Esophagus squamous epithelium (tissue), 4 donors: ENCODE data around the gene GLYATL1B.
"Not testable (repeated sequence)": the region's sequence is repeated elsewhere in the genome, so short reads cannot be mapped to it uniquely, and the experiment has no call there.

Experiments used
- POLR2A ChIP-seq, 4 donors: fragments of 450-650 bp; IDR thresholded peaks; one replicate each; pipeline ENCODE4 v1.6.1; 2017; ENCODE audit warnings: antibody characterized with exemption in 4 of 4, mild to moderate bottlenecking in 4 of 4, moderate library complexity in 3 of 4
- TF ChIP-seq, protein P1 (sequence below), 6 experiments: fragments of 450-650 bp in 4 of 6; fragments of 200-600 bp in 2 of 6; sonication (generic) in 2 of 6; IDR thresholded peaks; one replicate each; pipeline ENCODE4 v1.5.1; 2016 to 2019; ENCODE audit warnings: antibody characterized with exemption in 6 of 6, mild to moderate bottlenecking in 4 of 6, moderate library complexity in 4 of 6

DNA sequence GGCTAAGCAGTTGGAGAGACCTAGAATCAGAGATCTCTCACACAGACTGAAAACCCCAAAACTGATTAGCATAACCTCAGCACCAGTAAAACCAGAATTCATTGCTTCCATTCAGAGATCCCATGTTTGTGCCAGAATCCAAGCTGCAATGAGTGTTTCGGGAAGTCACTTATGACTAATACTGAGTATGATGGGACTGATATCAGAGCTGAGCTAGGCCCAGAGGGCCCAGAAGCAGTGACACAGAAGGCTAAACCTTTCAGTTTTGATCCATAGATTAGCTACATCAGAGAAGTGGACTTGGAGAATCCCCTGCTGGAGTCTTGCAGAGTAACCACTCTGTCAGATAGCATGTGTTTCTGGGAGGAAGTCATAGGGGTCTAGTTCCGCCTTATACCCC lies 49.6 kb upstream of the GLYATL1B start:
- TF ChIP-seq, protein P1, sequence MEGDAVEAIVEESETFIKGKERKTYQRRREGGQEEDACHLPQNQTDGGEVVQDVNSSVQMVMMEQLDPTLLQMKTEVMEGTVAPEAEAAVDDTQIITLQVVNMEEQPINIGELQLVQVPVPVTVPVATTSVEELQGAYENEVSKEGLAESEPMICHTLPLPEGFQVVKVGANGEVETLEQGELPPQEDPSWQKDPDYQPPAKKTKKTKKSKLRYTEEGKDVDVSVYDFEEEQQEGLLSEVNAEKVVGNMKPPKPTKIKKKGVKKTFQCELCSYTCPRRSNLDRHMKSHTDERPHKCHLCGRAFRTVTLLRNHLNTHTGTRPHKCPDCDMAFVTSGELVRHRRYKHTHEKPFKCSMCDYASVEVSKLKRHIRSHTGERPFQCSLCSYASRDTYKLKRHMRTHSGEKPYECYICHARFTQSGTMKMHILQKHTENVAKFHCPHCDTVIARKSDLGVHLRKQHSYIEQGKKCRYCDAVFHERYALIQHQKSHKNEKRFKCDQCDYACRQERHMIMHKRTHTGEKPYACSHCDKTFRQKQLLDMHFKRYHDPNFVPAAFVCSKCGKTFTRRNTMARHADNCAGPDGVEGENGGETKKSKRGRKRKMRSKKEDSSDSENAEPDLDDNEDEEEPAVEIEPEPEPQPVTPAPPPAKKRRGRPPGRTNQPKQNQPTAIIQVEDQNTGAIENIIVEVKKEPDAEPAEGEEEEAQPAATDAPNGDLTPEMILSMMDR (IDR thresholded peaks at IDR 0.05), result not testable (repeated sequence)
- TF ChIP-seq POLR2A (IDR thresholded peaks at IDR 0.05), result not testable (repeated sequence)
